SH-SY5Y (cell line): Measurements from ENCODE around the gene CLCNKA.

Source experiments
- GATA2 ChIP-seq: IDR thresholded peaks from 2 replicates; pipeline ENCODE4 v1.6.1; 2011; ENCODE audit warnings: mild to moderate bottlenecking, low read depth, low read length
- GATA3 ChIP-seq: IDR thresholded peaks from 2 replicates; pipeline ENCODE4 v1.6.1; 2011; ENCODE audit warnings: low read depth, mild to moderate bottlenecking, low read length, moderate library complexity

GRCh38 chr1:15992187-15992553, 29.7 kb upstream of the CLCNKA start:
- TF ChIP-seq GATA3: no peak
- TF ChIP-seq GATA2: no peak
